ENCODE measurements around the gene NBPF1.
"Not testable (repeated sequence)": the region's sequence is repeated elsewhere in the genome, so short reads cannot be mapped to it uniquely, and the experiment has no call there.

The NBPF1 gene

GRCh38 chr1:16642025-16642966 is 28.9 kb upstream of the NBPF1 start:
- not testable (repeated sequence) for DNase-seq (ENCODE audit: low read depth in 2 of 2, low spot score in 1 of 2)

GRCh38 chr1:16641159-16641975 is 28.0 kb upstream of the NBPF1 start:
- DNase-seq (ENCODE audit: low read depth in 2 of 2, low spot score in 1 of 2), result not testable (repeated sequence)

GRCh38 chr1:16639091-16640031 is 26.0 kb upstream of the NBPF1 start:
- DNase-seq (ENCODE audit: low read depth in 2 of 2, low spot score in 1 of 2), result not testable (repeated sequence)

- DNase-seq (ENCODE audit: low read depth in 2 of 2, low spot score in 1 of 2), result not testable (repeated sequence)
Observed at GRCh38 chr1:16637941-16638778, 24.8 kb upstream of the NBPF1 start.

- DNase-seq (ENCODE audit: low read depth in 2 of 2, low spot score in 1 of 2), result not testable (repeated sequence)
Observed at GRCh38 chr1:16636551-16637195, 23.3 kb upstream of the NBPF1 start.

- DNase-seq (ENCODE audit: low read depth in 2 of 2, low spot score in 1 of 2), result not testable (repeated sequence)
Observed at GRCh38 chr1:16635959-16636358, 22.6 kb upstream of the NBPF1 start.

- DNase-seq (ENCODE audit: low read depth in 2 of 2, low spot score in 1 of 2), result not testable (repeated sequence)
Observed at GRCh38 chr1:16633540-16634282, 20.3 kb upstream of the NBPF1 start.

- not testable (repeated sequence) for DNase-seq (ENCODE audit: low read depth in 2 of 2, low spot score in 1 of 2)
Observed at GRCh38 chr1:16632044-16632850, 18.9 kb upstream of the NBPF1 start.

GRCh38 chr1:16631248-16632043 is 18.1 kb upstream of the NBPF1 start:
- no peak for DNase-seq (ENCODE audit: low read depth in 2 of 2, low spot score in 1 of 2)

GRCh38 chr1:16630661-16631247 is 17.4 kb upstream of the NBPF1 start:
- DNase-seq (ENCODE audit: low read depth in 2 of 2, low spot score in 1 of 2), result no peak

- not testable (repeated sequence) for DNase-seq (ENCODE audit: low read depth in 2 of 2, low spot score in 1 of 2)
Observed at GRCh38 chr1:16629916-16630530, 16.7 kb upstream of the NBPF1 start.

GRCh38 chr1:16628361-16629111 is 15.2 kb upstream of the NBPF1 start:
- DNase-seq (ENCODE audit: low read depth in 2 of 2, low spot score in 1 of 2), result no peak

GRCh38 chr1:16626409-16626983 is 13.1 kb upstream of the NBPF1 start:
- not testable (repeated sequence) for DNase-seq (ENCODE audit: low read depth in 2 of 2, low spot score in 1 of 2)

GRCh38 chr1:16625497-16626408 is 12.4 kb upstream of the NBPF1 start:
- no peak for DNase-seq (ENCODE audit: low read depth in 2 of 2, low spot score in 1 of 2)
